K562 (cell line): ENCODE measurements around the gene LAIR2. TPM values are rescaled to one million over a fixed set of nuclear protein-coding genes. Genes with fewer than 3 reads are reported as not detected.

Experiments
- FOSL1 ChIP-seq: fragments of 200-800 bp; sonication (Bioruptor generic); conservative IDR thresholded peaks from 2 replicates; pipeline ENCODE4 v1.6.1; 2016; ENCODE audit warnings: missing genetic modification characterization, missing compliant biosample characterization
- HNRNPK ChIP-seq: fragments of 200-400 bp; formaldehyde crosslinking; IDR thresholded peaks from one replicate; pipeline ENCODE4 v1.6.1; 2018; ENCODE audit warnings: mild to moderate bottlenecking, low read depth, low read length; ENCODE audit not compliant: poor library complexity, severe bottlenecking
- MGA ChIP-seq: fragments of 450-650 bp; IDR thresholded peaks from 2 replicates; pipeline ENCODE4 v1.6.1; 2016; ENCODE audit warnings: mild to moderate bottlenecking, moderate library complexity
- NCOA1 ChIP-seq: fragments of 450-650 bp; IDR thresholded peaks from 2 replicates; pipeline ENCODE4 v1.6.1; 2016; ENCODE audit warnings: low read depth
- SMARCB1 ChIP-seq: IDR thresholded peaks from 2 replicates; pipeline ENCODE4 v1.6.1; 2011; ENCODE audit warnings: improper control_type of control experiment, low read depth; ENCODE audit not compliant: insufficient read length
- TEAD4 ChIP-seq, 2 experiments: sonication (generic) in 1 of 2; formaldehyde crosslinking in 1 of 2; IDR thresholded peaks; 2 replicates each; pipeline versions ENCODE4 v1.6.1 to v1.8.0; 2012 to 2022; ENCODE audit warnings: borderline replicate concordance in 1 of 2, inconsistent platforms in 1 of 2, low read length in 1 of 2, mild to moderate bottlenecking in 1 of 2, missing genetic modification reagents in 1 of 2
- XRCC5 ChIP-seq: fragments of 200-400 bp; formaldehyde crosslinking; IDR thresholded peaks from 2 replicates; pipeline ENCODE4 v1.6.1; 2017; ENCODE audit warnings: low read depth, mild to moderate bottlenecking, low read length
- ZBED1 ChIP-seq: IDR thresholded peaks from 2 replicates; pipeline ENCODE4 v1.6.1; 2014
- ZNF124 ChIP-seq: sonication (generic); formaldehyde crosslinking; IDR thresholded peaks from 2 replicates; pipeline ENCODE4 v1.8.1; 2022; ENCODE audit warnings: missing genetic modification reagents
- ZNF408 ChIP-seq: fragments of 250-450 bp; sonication (Bioruptor Pico); IDR thresholded peaks from 2 replicates; pipeline ENCODE4 v1.4.0; 2020; ENCODE audit warnings: low read depth, mild to moderate bottlenecking, moderate library complexity
- polyA plus RNA-seq, 8 experiments: library from polyadenylated mRNA; depleted of rRNA in 4 of 8; stranded (reverse) in 5 of 8; unstranded in 3 of 8; fragments of >200 nt; fragmentation: Nextera tagmentation in 2 of 8; fragmentation: Illumina TruSeq in 1 of 8; extraction: Ambion mirVana in 2 of 8; extraction: Trizol in 1 of 8; gene quantifications; 2 replicates each; pipeline versions ENCODE4 v1.2.1 to v1.2.3, GENCODE V29; 2011 to 2014; ENCODE audit warnings: inconsistent platforms in 1 of 8, missing spikeins in 1 of 8
- total RNA-seq, 7 experiments: library from RNA; depleted of rRNA in 6 of 7; stranded (reverse); fragments of >200 nt in 6 of 7; fragmentation: Illumina TruSeq in 2 of 7; extraction: Trizol in 2 of 7; gene quantifications; 2 replicates each; pipeline versions ENCODE4 v1.2.1 to v1.2.3, GENCODE V29; 2011 to 2021; ENCODE audit warnings: low replicate concordance in 1 of 7

The LAIR2 gene
- total and polyA plus RNA-seq, 9 of the 15 experiments (the other 6 are each of a cell fraction or from before 2014, with no cell fraction given): not detected

- TF ChIP-seq MGA: no peak
- TF ChIP-seq NCOA1: peak; percentile 44; the same call in 1 of the 2 replicates
- no peak for TF ChIP-seq SMARCB1
- no peak for TF ChIP-seq ZBED1
- TF ChIP-seq FOSL1 (tag): no peak
- no peak for TF ChIP-seq TEAD4 (IDR thresholded peaks at IDR 0.05; ENCODE audit: low read length)
- no peak for TF ChIP-seq TEAD4 (CRISPR knock-in tag; IDR thresholded peaks at IDR 0.05; ENCODE audit: borderline replicate concordance)
- TF ChIP-seq HNRNPK: no peak
- TF ChIP-seq ZNF408 (CRISPR knock-in tag): no peak
- TF ChIP-seq XRCC5: 0 out of 2 replicates have a peak, but pooled peaks have one; percentile 45
- no peak for TF ChIP-seq ZNF124
Measured at GRCh38 chr19:54517483-54517882, 14.9 kb downstream of the LAIR2 start (continued).
